Panc1 (cell line): Measurements from ENCODE around the gene PDP2. TPM values are rescaled to one million over a fixed set of nuclear protein-coding genes. Genes with fewer than 3 reads are reported as not detected.

Experiments
- ATAC-seq: fragments of 200-7000 bp; cut with Tn5 transposase; 2 replicates; pipeline ENCODE4 v1.9.1; 2020; ENCODE audit warnings: mild to moderate bottlenecking, moderate library complexity
- BruUV-seq: library from RNA; stranded (reverse); fragments of 400-500 nt; replicated peaks from 2 replicates; lab custom pipeline; 2021; lab: Mats Ljungman, UMichigan
- CTCF ChIA-PET: fragments of 300-600 bp; sonication (Branson Sonifier 250); formaldehyde crosslinking; loops from one replicate; lab custom pipeline; 2022; ENCODE audit warnings: antibody characterized with exemption; lab: Charles Lee
- POLR2A ChIA-PET: fragments of 300-600 bp; sonication (Branson Sonifier 250); formaldehyde crosslinking; loops from one replicate; lab custom pipeline; 2022; ENCODE audit warnings: antibody characterized with exemption; lab: Charles Lee
- DNase-seq: peaks from one replicate; pipeline ENCODE4 v3.0.0-alpha.2; 2010; ENCODE audit warnings: low read depth, low spot score
- H3K27ac ChIP-seq: 2 replicates; pipeline ENCODE4 v1.5.1; 2011; ENCODE audit warnings: mild to moderate bottlenecking, low read length, inconsistent platforms
- H3K27me3 ChIP-seq: fragments of 200-500 bp; sonication (Bioruptor generic); 2 replicates; pipeline ENCODE4 v1.6.0; 2014; ENCODE audit warnings: low read length, inconsistent platforms; ENCODE audit not compliant: control insufficient read depth, insufficient read depth
- H3K36me3 ChIP-seq: fragments of 200-500 bp; sonication (Bioruptor generic); 2 replicates; pipeline ENCODE4 v1.5.1; 2014; ENCODE audit warnings: inconsistent platforms, mild to moderate bottlenecking, low read length, moderate library complexity; ENCODE audit not compliant: control insufficient read depth, insufficient read depth
- H3K4me1 ChIP-seq: 2 replicates; pipeline ENCODE4 v1.5.1; 2011; ENCODE audit warnings: inconsistent platforms, mild to moderate bottlenecking, low read length, moderate library complexity; ENCODE audit not compliant: control insufficient read depth, insufficient read depth
- H3K4me3 ChIP-seq, 2 experiments: 2 replicates each; pipeline ENCODE4 v1.5.1; 2011 to 2012; ENCODE audit warnings: low read depth in 2 of 2, low read length in 2 of 2, mild to moderate bottlenecking in 2 of 2, inconsistent platforms in 1 of 2, moderate library complexity in 1 of 2
- H3K9me3 ChIP-seq: fragments of 200-500 bp; sonication (Bioruptor generic); 2 replicates; pipeline ENCODE4 v1.5.1; 2014; ENCODE audit warnings: low read depth, mild to moderate bottlenecking, inconsistent platforms, low read length, moderate library complexity; ENCODE audit not compliant: control insufficient read depth, insufficient read depth
- POLR2AphosphoS5 ChIP-seq: IDR thresholded peaks from 2 replicates; pipeline ENCODE4 v1.6.1; 2012; ENCODE audit warnings: mild to moderate bottlenecking, low read depth, low read length, moderate library complexity
- SIN3A ChIP-seq: IDR thresholded peaks from 2 replicates; pipeline ENCODE4 v1.6.1; 2012; ENCODE audit warnings: low read depth, mild to moderate bottlenecking, low read length, moderate library complexity, borderline replicate concordance; ENCODE audit not compliant: insufficient read depth
- TCF7L2 ChIP-seq: IDR thresholded peaks from 2 replicates; pipeline ENCODE4 v1.6.1; 2011; ENCODE audit warnings: mild to moderate bottlenecking, low read depth, low read length, inconsistent platforms
- in situ Hi-C: cut with HindIII; loops from 2 replicates; pipeline ENCODE4 v1.10.0; 2016; ENCODE audit warnings: low sequenced_read_pairs, low pct_unique_long_range_greater_than_20kb
- intact Hi-C: fragments of 100-400 bp; cut with micrococcal nuclease; formaldehyde crosslinking; loops from one replicate; pipeline ENCODE4 v1.10.0; 2022; ENCODE audit not compliant: unreplicated experiment
- total RNA-seq: library from RNA; stranded (reverse); gene quantifications from one replicate; pipeline ENCODE4 v1.2.1, GENCODE V29; 2021; ENCODE audit not compliant: unreplicated experiment
- TF ChIP-seq, protein P1 (sequence below), 2 experiments: IDR thresholded peaks; 2 replicates each; pipeline ENCODE4 v1.6.1; 2011 to 2012; ENCODE audit warnings: low read depth in 2 of 2, control low read depth in 1 of 2, low read length in 1 of 2, mild to moderate bottlenecking in 1 of 2, moderate library complexity in 1 of 2; ENCODE audit not compliant: insufficient read depth in 1 of 2
- TF ChIP-seq, protein P2 (sequence below): fragments of 450-650 bp; IDR thresholded peaks from 2 replicates; pipeline ENCODE4 v1.5.1; 2017; ENCODE audit warnings: mild to moderate bottlenecking

Gene PDP2
- total RNA-seq, 1 experiment from 2014 or later, result 15.9 TPM

DNA sequence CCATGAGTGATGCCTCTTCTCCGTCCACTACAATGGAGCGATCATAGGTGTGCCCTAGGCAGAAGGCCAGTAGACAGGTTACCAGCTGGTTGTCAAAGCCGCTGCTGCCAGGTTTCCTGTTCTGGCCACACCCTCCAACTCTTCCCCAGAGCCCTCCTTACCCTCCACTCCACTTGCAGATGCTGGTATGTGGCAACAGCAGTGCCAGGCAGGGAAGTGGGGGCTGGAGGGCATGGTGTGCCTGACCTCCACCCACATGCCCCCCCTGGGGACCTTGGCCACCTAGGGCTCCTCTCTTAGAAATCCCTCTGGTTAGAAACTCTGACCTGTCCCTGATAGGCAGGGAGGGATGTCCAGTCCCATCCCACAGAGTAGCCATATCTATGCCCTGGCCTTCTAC lies 43.6 kb downstream of the PDP2 start:
- Histone ChIP-seq H3K27me3 (no peaks in the 10 kb centered on the region), H3K4me1 (peaks cover 6% of the 10 kb centered on the region; the same call in 1 of the 2 replicates), H3K9me3 (no peaks in the 10 kb centered on the region), H3K27ac (no peak overlapping the region), H3K4me3 (no peak overlapping the region), H3K36me3 (no peaks in the 10 kb centered on the region)
- in situ Hi-C loops (no loop called here), intact Hi-C loops (no loop called here)
- POLR2A ChIA-PET, result no interaction called here
- DNase-seq (no peak), ATAC-seq (no peak)
- TF ChIP-seq TCF7L2 (no peak), SIN3A (no peak), POLR2AphosphoS5 (no peak)
- TF ChIP-seq, protein P1, sequence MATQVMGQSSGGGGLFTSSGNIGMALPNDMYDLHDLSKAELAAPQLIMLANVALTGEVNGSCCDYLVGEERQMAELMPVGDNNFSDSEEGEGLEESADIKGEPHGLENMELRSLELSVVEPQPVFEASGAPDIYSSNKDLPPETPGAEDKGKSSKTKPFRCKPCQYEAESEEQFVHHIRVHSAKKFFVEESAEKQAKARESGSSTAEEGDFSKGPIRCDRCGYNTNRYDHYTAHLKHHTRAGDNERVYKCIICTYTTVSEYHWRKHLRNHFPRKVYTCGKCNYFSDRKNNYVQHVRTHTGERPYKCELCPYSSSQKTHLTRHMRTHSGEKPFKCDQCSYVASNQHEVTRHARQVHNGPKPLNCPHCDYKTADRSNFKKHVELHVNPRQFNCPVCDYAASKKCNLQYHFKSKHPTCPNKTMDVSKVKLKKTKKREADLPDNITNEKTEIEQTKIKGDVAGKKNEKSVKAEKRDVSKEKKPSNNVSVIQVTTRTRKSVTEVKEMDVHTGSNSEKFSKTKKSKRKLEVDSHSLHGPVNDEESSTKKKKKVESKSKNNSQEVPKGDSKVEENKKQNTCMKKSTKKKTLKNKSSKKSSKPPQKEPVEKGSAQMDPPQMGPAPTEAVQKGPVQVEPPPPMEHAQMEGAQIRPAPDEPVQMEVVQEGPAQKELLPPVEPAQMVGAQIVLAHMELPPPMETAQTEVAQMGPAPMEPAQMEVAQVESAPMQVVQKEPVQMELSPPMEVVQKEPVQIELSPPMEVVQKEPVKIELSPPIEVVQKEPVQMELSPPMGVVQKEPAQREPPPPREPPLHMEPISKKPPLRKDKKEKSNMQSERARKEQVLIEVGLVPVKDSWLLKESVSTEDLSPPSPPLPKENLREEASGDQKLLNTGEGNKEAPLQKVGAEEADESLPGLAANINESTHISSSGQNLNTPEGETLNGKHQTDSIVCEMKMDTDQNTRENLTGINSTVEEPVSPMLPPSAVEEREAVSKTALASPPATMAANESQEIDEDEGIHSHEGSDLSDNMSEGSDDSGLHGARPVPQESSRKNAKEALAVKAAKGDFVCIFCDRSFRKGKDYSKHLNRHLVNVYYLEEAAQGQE (IDR thresholded peaks at IDR 0.05; ENCODE audit: insufficient read depth in 1 of 2, low read depth in 2 of 2, low read length in 1 of 2), result no peak
- TF ChIP-seq, protein P2, sequence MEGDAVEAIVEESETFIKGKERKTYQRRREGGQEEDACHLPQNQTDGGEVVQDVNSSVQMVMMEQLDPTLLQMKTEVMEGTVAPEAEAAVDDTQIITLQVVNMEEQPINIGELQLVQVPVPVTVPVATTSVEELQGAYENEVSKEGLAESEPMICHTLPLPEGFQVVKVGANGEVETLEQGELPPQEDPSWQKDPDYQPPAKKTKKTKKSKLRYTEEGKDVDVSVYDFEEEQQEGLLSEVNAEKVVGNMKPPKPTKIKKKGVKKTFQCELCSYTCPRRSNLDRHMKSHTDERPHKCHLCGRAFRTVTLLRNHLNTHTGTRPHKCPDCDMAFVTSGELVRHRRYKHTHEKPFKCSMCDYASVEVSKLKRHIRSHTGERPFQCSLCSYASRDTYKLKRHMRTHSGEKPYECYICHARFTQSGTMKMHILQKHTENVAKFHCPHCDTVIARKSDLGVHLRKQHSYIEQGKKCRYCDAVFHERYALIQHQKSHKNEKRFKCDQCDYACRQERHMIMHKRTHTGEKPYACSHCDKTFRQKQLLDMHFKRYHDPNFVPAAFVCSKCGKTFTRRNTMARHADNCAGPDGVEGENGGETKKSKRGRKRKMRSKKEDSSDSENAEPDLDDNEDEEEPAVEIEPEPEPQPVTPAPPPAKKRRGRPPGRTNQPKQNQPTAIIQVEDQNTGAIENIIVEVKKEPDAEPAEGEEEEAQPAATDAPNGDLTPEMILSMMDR, result no peak
- CTCF ChIA-PET, result no interaction called here
- BruUV-seq, result no TSS peak

DNA sequence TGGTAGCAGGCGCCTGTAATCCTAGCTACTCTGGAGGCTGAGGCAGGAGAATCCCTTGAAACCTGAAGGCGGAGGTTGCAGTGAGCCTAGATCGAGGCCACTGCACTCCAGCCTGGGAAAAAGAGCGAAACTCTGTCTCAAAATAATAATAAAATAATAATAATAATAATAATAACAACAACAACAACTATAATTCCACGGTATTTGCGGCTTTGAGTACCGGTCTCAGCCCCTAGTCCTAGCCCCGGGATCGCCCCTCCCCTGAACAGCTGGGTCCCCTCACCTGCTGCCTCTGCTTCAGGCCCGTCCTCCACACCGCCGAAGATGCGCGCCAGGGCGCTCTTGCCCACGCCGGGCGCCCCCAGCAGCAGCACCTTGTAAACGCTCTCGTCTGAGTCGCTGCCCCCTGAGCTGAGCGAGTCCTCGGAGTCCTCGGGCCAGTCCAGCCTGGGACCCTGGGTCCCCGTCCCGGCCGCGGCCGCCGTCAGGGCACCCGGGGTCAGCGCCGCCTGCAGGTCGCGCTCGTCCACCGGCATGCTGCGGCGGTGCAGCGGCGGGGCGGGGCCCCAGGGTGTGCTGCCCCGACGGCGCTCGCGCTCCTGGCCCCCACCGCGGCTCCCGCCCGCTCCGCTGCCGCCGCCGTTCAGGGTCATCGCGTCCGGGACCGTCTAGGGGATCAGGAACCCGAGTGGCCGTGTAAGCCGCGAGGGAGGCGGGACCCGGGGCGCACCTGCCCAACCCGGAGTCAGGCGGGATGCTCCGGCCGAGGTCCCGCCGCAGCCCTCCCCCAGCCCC lies 44.4 kb downstream of the PDP2 start:
- ATAC-seq, result peak; percentile 65
- POLR2A ChIA-PET, result no interaction called here
- peak overlapping the region; percentile 37 to 46 for H3K4me3 ChIP-seq

More for the DNA sequence above, 44.4 kb downstream of the PDP2 start:
- H3K9me3 ChIP-seq, result no peaks in the 10 kb centered on the region
- H3K27me3 ChIP-seq, result no peaks in the 10 kb centered on the region
- intact Hi-C loops, result no loop called here
- H3K36me3 ChIP-seq, result no peaks in the 10 kb centered on the region
- no peak overlapping the region for H3K27ac ChIP-seq
- peaks cover 6% of the 10 kb centered on the region; the same call in 1 of the 2 replicates for H3K4me1 ChIP-seq
- CTCF ChIA-PET, result no interaction called here
- in situ Hi-C loops, result no loop called here
- no TSS peak for BruUV-seq
- TF ChIP-seq, protein P2, result peak; percentile 77
- no peak for TF ChIP-seq TCF7L2
- DNase-seq, result no peak
